T-helper 1 cell treated with Interleukin-12 subunit alpha and Interleukin-12 subunit beta and Interleukin-4 antibody, amounts not matched to agents 30 μg/mL and 1 μg/mL, for 36 hours (primary cell): ENCODE data around the gene OTULINL.

ENCODE experiments used
- H3K27ac Mint-ChIP-seq: one replicate; pipeline ENCODE4 v1.8.0; 2021; ENCODE audit warnings: mild to moderate bottlenecking, mixed read lengths
- H3K27me3 Mint-ChIP-seq: one replicate; pipeline ENCODE4 v1.8.0; 2021; ENCODE audit warnings: low read depth, mixed read lengths
- H3K36me3 Mint-ChIP-seq: one replicate; pipeline ENCODE4 v1.8.0; 2021; ENCODE audit warnings: low read depth, mixed read lengths
- H3K4me1 Mint-ChIP-seq: one replicate; pipeline ENCODE4 v1.8.0; 2021; ENCODE audit warnings: low read depth, mixed read lengths
- H3K4me3 Mint-ChIP-seq: one replicate; pipeline ENCODE4 v1.8.0; 2021; ENCODE audit warnings: mild to moderate bottlenecking, moderate library complexity, mixed read lengths
- H3K9me3 Mint-ChIP-seq: one replicate; pipeline ENCODE4 v1.8.0; 2021; ENCODE audit warnings: mixed read lengths

Gene OTULINL

DNA sequence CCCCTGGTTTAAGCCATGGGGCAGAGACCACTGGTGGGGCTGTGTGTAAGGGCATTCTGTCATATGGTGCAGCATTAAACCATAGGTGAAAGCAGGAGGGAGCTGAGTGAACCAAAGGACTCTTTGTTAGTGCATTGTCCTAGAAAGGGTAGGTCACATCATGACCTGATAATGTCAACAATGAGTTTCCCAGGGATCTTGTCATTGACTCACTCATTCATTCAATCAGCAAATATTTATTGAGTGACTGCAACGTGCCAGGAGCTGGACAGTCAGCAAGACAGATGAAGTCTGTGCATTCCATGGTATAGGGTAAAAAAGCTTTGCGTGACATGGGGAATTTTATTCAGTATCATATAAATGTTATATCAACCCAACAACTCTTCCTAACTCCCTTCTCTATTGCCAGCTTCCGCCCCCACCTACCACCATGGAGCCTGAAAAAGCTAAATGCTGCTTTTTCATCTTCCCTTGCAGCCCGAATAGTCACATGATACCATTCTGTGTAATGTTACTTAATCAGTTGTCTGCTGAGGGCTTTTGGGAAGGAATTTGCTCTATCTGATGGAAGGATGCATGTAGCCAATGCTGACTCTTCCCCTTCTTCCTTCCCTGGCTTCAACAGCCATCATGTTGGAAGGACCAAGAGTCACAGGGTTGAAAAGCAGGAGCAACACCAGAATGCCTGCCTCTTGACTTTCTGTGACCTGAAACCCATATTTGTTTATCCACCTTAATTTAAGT lies 11.5 kb upstream of the OTULINL start:
- Mint-ChIP-seq H3K4me1 (peaks cover 1% of the 10 kb centered on the region), H3K4me3 (no peak overlapping the region), H3K27me3 (no peaks in the 10 kb centered on the region)

DNA sequence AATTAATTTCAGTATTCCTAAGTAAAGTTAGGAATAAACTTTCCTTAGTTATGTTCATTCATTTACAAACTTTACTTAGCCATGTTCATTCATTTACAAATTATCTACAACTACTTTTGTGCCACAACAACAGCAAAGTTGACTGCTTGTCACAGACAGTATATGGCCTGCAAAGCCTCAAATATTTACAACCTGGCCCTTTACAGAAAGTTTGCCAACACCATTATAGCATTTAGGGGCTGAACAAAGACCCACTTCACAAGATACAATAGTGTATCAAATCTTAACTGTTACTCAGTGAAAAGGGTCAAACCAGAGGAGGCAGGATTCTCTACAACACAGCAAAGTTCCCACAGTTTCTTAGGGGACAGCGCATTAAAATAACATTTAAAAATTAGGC lies 9.7 kb upstream of the OTULINL start:
- H3K4me3 Mint-ChIP-seq, result no peak overlapping the region
- peaks cover 5% of the 10 kb centered on the region for H3K9me3 Mint-ChIP-seq
- H3K27me3 Mint-ChIP-seq, result peaks cover 4% of the 10 kb centered on the region
- H3K27ac Mint-ChIP-seq, result no peak overlapping the region
- H3K4me1 Mint-ChIP-seq, result peaks cover 1% of the 10 kb centered on the region
- no peaks in the 10 kb centered on the region for H3K36me3 Mint-ChIP-seq

More for the DNA sequence above, 11.5 kb upstream of the OTULINL start:
- no peaks in the 10 kb centered on the region for H3K36me3 Mint-ChIP-seq
- peaks cover 6% of the 10 kb centered on the region for H3K9me3 Mint-ChIP-seq
- H3K27ac Mint-ChIP-seq, result no peak overlapping the region

DNA sequence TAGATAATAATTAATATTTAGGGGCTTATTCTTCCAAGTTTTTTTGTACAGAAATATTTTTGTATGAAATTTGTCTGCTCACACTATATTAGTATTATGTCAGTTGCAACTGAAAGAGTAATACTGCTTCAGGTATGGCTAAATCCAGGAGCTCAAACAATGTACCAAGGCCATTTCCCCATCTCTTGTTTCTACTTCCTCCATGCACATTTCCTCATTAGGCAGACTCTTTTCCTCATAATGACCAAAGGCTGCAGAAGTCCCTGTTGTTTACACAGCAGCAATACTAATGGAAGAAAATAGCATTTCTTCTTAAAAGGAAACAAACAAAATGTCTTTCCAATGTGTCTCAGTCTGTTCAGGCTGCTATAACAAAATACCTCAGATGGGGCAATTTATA lies 9.2 kb upstream of the OTULINL start:
- no peak overlapping the region for H3K4me3 Mint-ChIP-seq
- H3K27ac Mint-ChIP-seq, result no peak overlapping the region
- H3K9me3 Mint-ChIP-seq, result peaks cover under 1% of the 10 kb centered on the region
- peaks cover 1% of the 10 kb centered on the region for H3K4me1 Mint-ChIP-seq
- no peaks in the 10 kb centered on the region for H3K36me3 Mint-ChIP-seq
- peaks cover 4% of the 10 kb centered on the region for H3K27me3 Mint-ChIP-seq

DNA sequence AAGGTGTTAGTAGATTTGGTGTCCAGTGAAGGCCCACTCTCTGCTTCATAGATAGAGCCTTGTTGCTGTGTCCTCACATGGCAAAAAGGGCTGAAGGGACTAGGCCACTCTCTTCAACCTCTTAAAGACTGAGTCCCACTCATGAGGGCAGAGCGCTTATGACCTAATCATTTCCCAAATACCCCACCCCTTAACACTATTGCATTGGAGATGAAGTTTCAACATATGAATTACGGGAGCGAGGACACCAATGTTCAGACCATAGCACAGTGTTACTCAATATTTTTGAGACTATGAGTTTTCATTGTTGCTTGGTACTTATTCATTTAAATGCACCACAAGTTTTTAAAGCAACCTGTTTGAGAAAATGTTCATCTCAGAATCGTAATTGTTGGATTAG lies 8.8 kb upstream of the OTULINL start:
- Mint-ChIP-seq H3K27ac (no peak overlapping the region), H3K4me3 (no peak overlapping the region), H3K4me1 (peaks cover 1% of the 10 kb centered on the region)

DNA sequence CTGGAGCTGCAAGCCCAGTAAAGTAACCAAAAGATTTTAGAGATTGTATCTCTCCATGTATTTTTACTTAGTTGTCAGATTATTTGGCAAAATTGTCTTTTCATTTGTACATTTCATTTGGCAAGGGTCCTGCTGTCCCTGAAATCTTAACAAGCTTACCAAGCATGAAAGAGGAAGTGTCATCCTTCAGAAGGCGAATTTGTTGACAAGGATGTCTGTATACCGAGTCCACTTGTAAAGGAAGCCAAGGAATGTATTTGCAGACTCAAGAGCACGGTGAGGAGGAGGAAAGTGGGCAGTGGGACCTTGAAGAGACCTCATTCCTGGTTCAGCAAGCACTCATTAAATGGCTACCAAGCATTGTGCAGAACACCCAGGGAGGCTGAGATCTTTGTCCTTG lies 7.5 kb upstream of the OTULINL start:
- Mint-ChIP-seq H3K4me1 (peaks cover 1% of the 10 kb centered on the region), H3K9me3 (no peaks in the 10 kb centered on the region), H3K27me3 (peaks cover 13% of the 10 kb centered on the region), H3K27ac (no peak overlapping the region), H3K4me3 (no peak overlapping the region), H3K36me3 (no peaks in the 10 kb centered on the region)

More for the DNA sequence above, 8.8 kb upstream of the OTULINL start:
- Mint-ChIP-seq H3K27me3 (peaks cover 4% of the 10 kb centered on the region), H3K9me3 (no peaks in the 10 kb centered on the region), H3K36me3 (no peaks in the 10 kb centered on the region)

DNA sequence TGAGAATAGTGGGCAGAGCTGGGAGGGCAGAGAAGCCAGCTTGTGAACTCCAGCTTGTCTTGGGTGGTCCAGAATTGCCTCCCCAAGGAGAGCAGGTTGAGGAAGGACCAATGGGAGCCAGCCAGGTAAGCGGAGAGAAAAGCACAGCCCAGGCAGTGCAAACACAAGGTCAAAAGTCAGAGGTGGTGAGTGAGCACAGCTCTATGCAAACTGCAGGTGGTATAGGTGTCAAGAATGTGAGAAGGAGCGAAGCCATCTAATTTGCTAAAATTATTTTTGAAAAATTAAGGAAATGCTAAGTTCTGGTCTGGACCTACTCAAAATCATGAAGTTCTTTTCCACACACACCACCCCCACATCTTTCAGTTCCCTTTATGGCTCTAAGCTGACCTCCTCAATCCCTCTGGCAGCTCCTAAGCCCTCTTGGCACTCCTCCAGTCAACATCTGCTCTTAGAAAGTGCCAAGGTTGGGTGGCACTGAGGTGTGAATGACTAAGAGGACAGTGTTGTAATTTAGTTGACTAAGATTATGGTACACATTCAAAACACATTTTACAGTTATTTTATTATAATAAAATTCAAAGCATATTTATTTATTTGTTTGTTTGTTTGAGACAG lies 6.6 kb upstream of the OTULINL start:
- Mint-ChIP-seq H3K9me3 (no peaks in the 10 kb centered on the region), H3K4me1 (peaks cover 1% of the 10 kb centered on the region), H3K36me3 (no peaks in the 10 kb centered on the region), H3K27me3 (peaks cover 16% of the 10 kb centered on the region), H3K27ac (no peak overlapping the region), H3K4me3 (no peak overlapping the region)

DNA sequence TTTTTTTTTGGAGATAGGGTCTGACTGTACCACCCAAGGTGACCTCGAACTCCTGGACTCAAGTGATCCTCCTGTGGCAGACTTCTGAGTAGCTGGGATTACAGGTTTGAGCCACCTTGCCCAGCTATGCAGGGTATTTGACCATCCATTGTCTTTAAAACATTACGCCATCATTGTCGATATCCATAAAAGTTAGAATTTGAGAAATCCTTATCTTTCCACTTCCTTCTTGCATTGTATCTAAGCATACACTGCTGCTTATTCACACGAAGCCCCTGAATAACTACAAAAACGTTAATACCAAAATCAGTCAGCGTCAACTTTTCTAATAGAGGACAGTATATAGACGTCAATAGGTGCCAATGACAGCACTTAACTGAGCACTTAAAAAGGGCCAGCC lies 5.4 kb upstream of the OTULINL start:
- H3K9me3 Mint-ChIP-seq, result no peaks in the 10 kb centered on the region
- no peak overlapping the region for H3K4me3 Mint-ChIP-seq
- no peak overlapping the region for H3K27ac Mint-ChIP-seq
- H3K36me3 Mint-ChIP-seq, result no peaks in the 10 kb centered on the region
- peaks cover 26% of the 10 kb centered on the region for H3K27me3 Mint-ChIP-seq
- H3K4me1 Mint-ChIP-seq, result peaks cover 5% of the 10 kb centered on the region

DNA sequence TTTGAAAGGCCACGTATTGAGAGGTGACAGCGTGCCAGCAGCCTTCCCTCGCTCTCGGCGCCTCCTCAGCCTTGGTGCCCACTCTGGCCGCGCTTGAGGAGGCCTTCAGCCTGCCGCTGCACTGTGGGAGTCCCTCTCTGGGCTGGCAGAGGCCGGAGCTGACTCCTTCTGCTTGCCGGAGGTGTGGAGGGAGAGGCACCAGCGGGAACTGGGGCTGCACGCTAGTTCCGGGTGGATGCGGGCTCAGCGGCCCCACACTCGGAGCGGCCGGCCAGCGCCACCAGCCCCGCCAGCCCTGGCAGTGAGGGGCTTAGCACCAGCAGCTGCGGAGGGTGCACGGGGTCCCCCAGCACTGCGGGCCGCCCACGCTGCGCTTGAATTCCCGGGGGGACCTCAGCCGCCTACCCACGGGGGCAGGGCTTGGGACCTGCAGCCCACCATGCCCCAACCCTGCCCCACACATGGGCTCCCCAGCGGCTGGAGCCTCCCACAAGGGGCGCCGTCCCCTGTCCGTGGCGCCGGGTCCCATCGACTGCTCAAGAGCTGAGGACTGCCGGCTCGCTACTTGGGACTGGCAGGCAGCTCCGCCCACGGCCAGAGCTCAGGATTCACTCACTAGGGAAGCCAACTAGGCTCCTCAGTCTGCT lies 4.4 kb upstream of the OTULINL start:
- H3K36me3 Mint-ChIP-seq, result no peaks in the 10 kb centered on the region
- peaks cover 5% of the 10 kb centered on the region for H3K4me1 Mint-ChIP-seq
- peaks cover 26% of the 10 kb centered on the region for H3K27me3 Mint-ChIP-seq
- H3K4me3 Mint-ChIP-seq, result no peak overlapping the region
- H3K9me3 Mint-ChIP-seq, result no peaks in the 10 kb centered on the region
- H3K27ac Mint-ChIP-seq, result no peak overlapping the region

DNA sequence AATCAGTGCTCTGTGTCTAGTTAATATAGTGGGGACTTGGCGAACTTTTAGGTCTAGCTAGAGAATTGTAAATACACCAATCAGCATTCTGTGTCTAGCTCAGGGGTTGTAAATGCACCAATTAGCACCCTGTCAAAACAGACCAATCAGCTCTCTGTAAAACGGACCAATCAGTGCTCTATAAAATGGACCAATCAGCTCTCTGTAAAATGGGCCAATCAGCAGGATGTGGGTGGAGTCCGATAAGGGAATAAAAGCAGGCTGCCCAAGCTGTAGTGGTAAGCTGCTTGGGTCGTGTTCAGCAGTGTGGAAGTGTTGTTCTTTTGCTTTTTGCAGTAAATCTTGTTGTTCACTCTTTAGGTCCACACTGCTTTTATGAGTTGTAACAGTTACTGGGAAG lies 3.6 kb upstream of the OTULINL start:
- Mint-ChIP-seq H3K27me3 (peaks cover 26% of the 10 kb centered on the region), H3K27ac (no peak overlapping the region), H3K4me1 (peaks cover 7% of the 10 kb centered on the region), H3K9me3 (no peaks in the 10 kb centered on the region), H3K4me3 (no peak overlapping the region), H3K36me3 (peaks cover 1% of the 10 kb centered on the region)

DNA sequence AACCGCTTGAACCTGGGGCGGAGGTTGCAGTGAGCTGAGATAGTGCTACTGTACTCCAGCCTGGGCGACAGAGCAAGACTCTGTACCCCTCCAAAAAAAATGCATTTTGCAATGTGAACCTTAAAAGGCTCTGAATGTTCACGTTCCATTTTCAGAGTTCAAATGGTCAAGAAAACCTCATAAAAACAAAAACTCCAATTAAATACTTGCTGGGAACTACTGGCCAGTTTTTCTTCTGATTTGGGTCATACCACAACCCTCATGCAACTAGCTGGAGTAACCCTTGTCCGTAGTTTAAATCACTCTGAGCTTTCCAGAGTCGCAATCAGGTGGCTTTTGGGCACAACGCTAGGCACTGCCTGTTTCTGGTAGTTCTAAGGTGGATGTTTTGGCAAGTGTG lies 2.3 kb upstream of the OTULINL start:
- H3K27ac Mint-ChIP-seq, result no peak overlapping the region
- peaks cover 4% of the 10 kb centered on the region for H3K36me3 Mint-ChIP-seq
- H3K27me3 Mint-ChIP-seq, result peaks cover 26% of the 10 kb centered on the region
- H3K4me1 Mint-ChIP-seq, result peaks cover 10% of the 10 kb centered on the region
- no peaks in the 10 kb centered on the region for H3K9me3 Mint-ChIP-seq
- H3K4me3 Mint-ChIP-seq, result no peak overlapping the region

DNA sequence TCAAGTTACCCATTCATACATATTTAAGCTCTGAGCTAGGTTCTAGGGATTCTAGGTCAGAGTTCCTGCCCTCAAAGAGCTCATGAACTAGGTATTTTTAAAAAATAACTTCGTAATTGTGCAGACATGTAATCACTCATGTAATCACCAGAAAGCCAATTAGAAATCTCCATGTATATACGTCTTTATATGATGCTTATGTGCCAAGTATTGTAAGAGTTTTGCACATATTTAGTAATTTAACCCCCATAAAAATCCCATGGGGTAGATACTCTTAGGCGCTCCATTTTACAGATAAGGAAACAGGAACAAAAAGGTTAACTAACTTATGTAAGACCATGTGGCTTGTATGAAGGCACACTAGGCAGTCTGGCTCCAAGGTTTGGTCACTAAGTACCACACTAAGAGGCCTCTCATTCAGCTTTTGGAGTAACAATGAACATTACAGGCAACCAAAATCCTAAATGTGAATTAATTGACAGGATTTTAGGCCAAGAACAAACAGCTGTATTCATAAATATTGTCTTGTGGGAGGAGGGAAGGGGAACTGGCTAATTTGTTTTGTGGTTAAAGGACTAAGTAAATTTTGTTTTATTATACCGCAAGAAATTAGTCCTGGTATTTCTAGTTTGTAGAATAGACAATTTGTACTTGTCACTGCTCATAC lies 1.7 kb upstream of the OTULINL start:
- peaks cover 7% of the 10 kb centered on the region for H3K36me3 Mint-ChIP-seq
- H3K27me3 Mint-ChIP-seq, result peaks cover 26% of the 10 kb centered on the region
- no peak overlapping the region for H3K27ac Mint-ChIP-seq
- no peak overlapping the region for H3K4me3 Mint-ChIP-seq
- H3K4me1 Mint-ChIP-seq, result peaks cover 14% of the 10 kb centered on the region
- H3K9me3 Mint-ChIP-seq, result no peaks in the 10 kb centered on the region

DNA sequence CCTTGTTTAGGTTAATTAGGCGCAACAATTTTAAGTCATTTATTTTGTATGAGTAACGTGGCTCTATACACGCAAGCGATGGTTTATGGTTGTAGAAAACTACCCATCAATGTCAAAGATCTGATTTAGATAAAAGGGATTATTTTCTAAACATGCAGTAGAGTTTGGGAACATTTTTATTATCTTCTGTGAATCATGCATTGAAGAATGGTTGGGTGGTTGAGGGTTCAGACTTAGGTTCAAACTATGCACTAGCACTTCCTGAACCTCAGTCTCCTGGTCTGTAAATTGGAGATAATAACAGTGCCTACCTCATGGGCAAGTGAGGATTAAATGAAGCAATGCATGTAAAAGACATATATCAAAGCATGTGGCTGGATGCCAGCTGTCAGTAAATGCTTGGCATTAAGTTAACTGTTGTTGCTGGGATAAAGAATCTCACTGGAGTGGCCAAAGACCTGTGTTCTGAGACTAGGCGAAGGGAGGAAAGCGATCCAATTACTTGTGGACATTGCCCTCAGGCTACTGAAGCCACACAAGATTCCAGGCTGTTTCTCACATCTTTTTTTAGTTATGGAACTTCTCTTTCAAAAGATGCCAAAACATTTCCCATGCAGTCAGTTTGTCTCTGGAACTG lies 1.1 kb upstream of the OTULINL start:
- peaks cover 26% of the 10 kb centered on the region for H3K27me3 Mint-ChIP-seq
- H3K4me1 Mint-ChIP-seq, result peaks cover 17% of the 10 kb centered on the region
- peak overlapping the region; percentile 71 for H3K4me3 Mint-ChIP-seq
- H3K9me3 Mint-ChIP-seq, result no peaks in the 10 kb centered on the region
- peaks cover 9% of the 10 kb centered on the region for H3K36me3 Mint-ChIP-seq
- H3K27ac Mint-ChIP-seq, result peak overlapping the region; percentile 38

DNA sequence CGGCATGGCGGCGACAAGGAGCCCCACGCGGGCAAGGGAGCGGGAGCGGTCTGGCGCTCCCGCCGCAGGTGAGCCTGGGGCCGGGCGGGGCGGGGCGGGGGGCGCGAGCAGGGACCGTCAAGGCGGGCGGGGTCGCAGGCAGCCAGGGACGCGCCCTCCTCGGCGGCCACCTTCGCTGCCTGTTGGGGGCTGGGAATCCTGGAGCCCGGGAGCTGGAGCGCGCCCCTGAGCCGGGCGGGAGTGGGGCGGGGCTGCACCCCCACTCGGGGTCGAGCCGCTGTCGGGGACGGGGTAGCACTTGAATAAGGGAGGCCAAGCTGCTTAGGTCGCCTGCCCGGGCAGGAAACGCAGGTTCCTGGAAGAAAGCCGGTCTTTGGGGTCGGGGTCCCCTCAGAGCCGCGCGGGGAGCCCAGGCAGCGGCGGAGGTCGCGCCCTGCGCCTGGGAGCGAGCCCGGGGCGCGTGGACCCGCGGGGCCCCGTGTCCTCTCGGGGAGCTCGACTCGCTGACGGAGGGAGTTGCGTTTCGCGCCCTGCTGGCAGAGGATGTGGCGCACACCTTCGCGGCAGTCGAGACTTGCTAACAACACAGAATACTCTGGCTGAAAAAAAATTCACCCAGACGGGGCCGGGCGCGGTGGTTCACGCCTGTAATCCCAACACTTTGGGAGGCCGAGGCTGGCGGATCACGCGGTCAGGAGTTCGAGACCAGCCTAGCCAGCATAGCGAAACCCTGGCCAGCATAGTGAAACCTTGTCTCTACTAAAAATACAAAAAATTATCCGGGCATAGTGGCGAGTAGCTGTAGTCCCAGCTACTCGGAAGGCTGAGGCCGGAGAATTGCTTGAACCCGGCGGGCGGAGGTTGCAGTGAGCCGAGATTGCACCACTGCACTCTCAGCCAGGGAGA lies 552 bp downstream of the OTULINL start:
- H3K27me3 Mint-ChIP-seq, result peaks cover 22% of the 10 kb centered on the region
- no peaks in the 10 kb centered on the region for H3K9me3 Mint-ChIP-seq
- H3K4me3 Mint-ChIP-seq, result peak overlapping the region; percentile 79
- peak overlapping the region; percentile 79 for H3K27ac Mint-ChIP-seq
- H3K36me3 Mint-ChIP-seq, result peaks cover 12% of the 10 kb centered on the region
- H3K4me1 Mint-ChIP-seq, result peaks cover 24% of the 10 kb centered on the region
